HG02981 (cell line): ENCODE measurements around the gene FMN1.

Experiments
- ATAC-seq: cut with Tn5 transposase; IDR thresholded peaks from one replicate; pipeline ENCODE4 v1.9.1; 2021; ENCODE audit warnings: mild to moderate bottlenecking, moderate library complexity; ENCODE audit not compliant: unreplicated experiment

Gene FMN1

GRCh38 chr15:33158366-33158765, 36.1 kb downstream of the FMN1 start:
- ATAC-seq: no peak

- no peak for ATAC-seq
Observed at GRCh38 chr15:33157371-33158037, 37.0 kb downstream of the FMN1 start.

GRCh38 chr15:33155691-33156420, 38.7 kb downstream of the FMN1 start:
- ATAC-seq: no peak

GRCh38 chr15:33154351-33155166, 40.0 kb downstream of the FMN1 start:
- ATAC-seq: no peak

GRCh38 chr15:33153548-33153947, 41.0 kb downstream of the FMN1 start:
- ATAC-seq: no peak

- no peak for ATAC-seq
Observed at GRCh38 chr15:33152502-33153109, 41.9 kb downstream of the FMN1 start.

GRCh38 chr15:33150971-33151370, 43.5 kb downstream of the FMN1 start:
- no peak for ATAC-seq

- no peak for ATAC-seq
Observed at GRCh38 chr15:33150431-33150941, 44.0 kb downstream of the FMN1 start.

- no peak for ATAC-seq
Observed at GRCh38 chr15:33149919-33150318, 44.6 kb downstream of the FMN1 start.

GRCh38 chr15:33148129-33148751, 46.3 kb downstream of the FMN1 start:
- no peak for ATAC-seq

- ATAC-seq: no peak
Observed at GRCh38 chr15:33146051-33146450, 48.5 kb downstream of the FMN1 start.

- no peak for ATAC-seq
Observed at GRCh38 chr15:33145447-33145846, 49.1 kb downstream of the FMN1 start.

GRCh38 chr15:33142708-33143107, 51.8 kb downstream of the FMN1 start:
- no peak for ATAC-seq

- no peak for ATAC-seq
Observed at GRCh38 chr15:33138000-33138399, 56.5 kb downstream of the FMN1 start.

GRCh38 chr15:33137101-33137500, 57.4 kb downstream of the FMN1 start:
- ATAC-seq: no peak

GRCh38 chr15:33136353-33136752, 58.2 kb downstream of the FMN1 start:
- ATAC-seq: no peak

- ATAC-seq: no peak
Observed at GRCh38 chr15:33135355-33135781, 59.1 kb downstream of the FMN1 start.

GRCh38 chr15:33132722-33133345, 61.7 kb downstream of the FMN1 start:
- ATAC-seq: no peak

- no peak for ATAC-seq
Observed at GRCh38 chr15:33132233-33132580, 62.3 kb downstream of the FMN1 start.

GRCh38 chr15:33131552-33132232, 62.8 kb downstream of the FMN1 start:
- ATAC-seq: no peak
